SK-N-SH (cell line): ENCODE data around the gene TNFRSF21. TPM values are rescaled to one million over a fixed set of nuclear protein-coding genes. Genes with fewer than 3 reads are reported as not detected.

Source experiments
- CTCF ChIA-PET: fragments of 300-600, 350-600 bp; formaldehyde crosslinking; extraction: SDS; loops from one replicate; lab custom pipeline; 2021; lab: Yijun Ruan, JAX
- POLR2A ChIA-PET: fragments of 350-600 bp; sonication (Branson Sonifier 250); formaldehyde crosslinking; extraction: SDS; loops from one replicate; lab custom pipeline; 2020; ENCODE audit warnings: antibody characterized with exemption, inconsistent platforms; lab: Yijun Ruan, JAX
- DNase-seq: peaks from one replicate; pipeline ENCODE4 v3.0.0; 2012
- H2AFZ ChIP-seq: fragments of 200-600 bp; sonication (generic); 2 replicates; pipeline ENCODE4 v1.8.1; 2016; ENCODE audit warnings: antibody characterized with exemption, mild to moderate bottlenecking, low read depth
- H3F3A ChIP-seq: fragments of 200-600 bp; sonication (generic); replicated peaks from 2 replicates; pipeline ENCODE3; 2016; ENCODE audit warnings: antibody characterized with exemption, mild to moderate bottlenecking; ENCODE audit not compliant: insufficient read depth
- H3K27ac ChIP-seq, 2 experiments: fragments of 200-500 bp in 1 of 2; fragments of 200-600 bp in 1 of 2; sonication (Bioruptor generic) in 1 of 2; sonication (generic), shearing (Covaris generic) in 1 of 2; 2 replicates each; pipeline versions ENCODE4 v1.5.1 to v1.6.1; 2014 to 2016; ENCODE audit warnings: low read depth in 2 of 2, inconsistent platforms in 1 of 2, low read length in 1 of 2, mild to moderate bottlenecking in 1 of 2, mixed read lengths in 1 of 2
- H3K27me3 ChIP-seq: fragments of 200-600 bp; sonication (generic), shearing (Covaris generic); 2 replicates; pipeline ENCODE4 v1.6.1; 2016; ENCODE audit warnings: mixed run types; ENCODE audit not compliant: insufficient read depth
- H3K36me3 ChIP-seq, 2 experiments: fragments of 200-500 bp in 1 of 2; fragments of 200-600 bp in 1 of 2; sonication (Bioruptor generic) in 1 of 2; sonication (generic) in 1 of 2; replicated peaks in 1 of 2; 2 replicates each; pipeline versions ENCODE3 to v1.5.1; 2014 to 2016; ENCODE audit warnings: low read length in 1 of 2, mild to moderate bottlenecking in 1 of 2; ENCODE audit not compliant: insufficient read depth in 2 of 2, control insufficient read depth in 1 of 2
- H3K4me1 ChIP-seq, 2 experiments: fragments of 200-500 bp in 1 of 2; fragments of 200-600 bp in 1 of 2; sonication (Bioruptor generic) in 1 of 2; sonication (generic), shearing (Covaris generic) in 1 of 2; 2 replicates each; pipeline versions ENCODE4 v1.5.1 to v1.6.1; 2014 to 2016; ENCODE audit warnings: low read depth in 1 of 2, low read length in 1 of 2, mixed run types in 1 of 2; ENCODE audit not compliant: insufficient read depth in 2 of 2, control insufficient read depth in 1 of 2
- H3K4me2 ChIP-seq: fragments of 200-600 bp; sonication (generic), shearing (Covaris generic); 2 replicates; pipeline ENCODE4 v1.6.1; 2017; ENCODE audit warnings: mixed run types
- H3K4me3 ChIP-seq, 2 experiments: fragments of 200-500 bp in 1 of 2; fragments of 200-600 bp in 1 of 2; sonication (Bioruptor generic) in 1 of 2; sonication (generic), shearing (Covaris generic) in 1 of 2; 2 replicates each; pipeline versions ENCODE4 v1.5.1 to v1.8.1; 2014 to 2016; ENCODE audit warnings: low read depth in 2 of 2, inconsistent platforms in 1 of 2, low read length in 1 of 2, mild to moderate bottlenecking in 1 of 2, mixed read lengths in 1 of 2, moderate library complexity in 1 of 2
- H3K79me2 ChIP-seq: fragments of 200-600 bp; sonication (generic); 2 replicates; pipeline ENCODE4 v1.8.1; 2017; ENCODE audit warnings: mild to moderate bottlenecking; ENCODE audit not compliant: insufficient read depth
- H3K9ac ChIP-seq: fragments of 200-600 bp; sonication (generic); 2 replicates; pipeline ENCODE4 v1.6.1; 2017; ENCODE audit warnings: mixed run types
- H3K9me2 ChIP-seq: fragments of 200-600 bp; sonication (generic); 2 replicates; pipeline ENCODE4 v1.6.1; 2017; ENCODE audit warnings: mixed run types
- H3K9me3 ChIP-seq: fragments of 200-600 bp; sonication (generic); 2 replicates; pipeline ENCODE4 v1.6.1; 2017; ENCODE audit warnings: mixed run types, mild to moderate bottlenecking, moderate library complexity
- H4K20me1 ChIP-seq: fragments of 200-600 bp; sonication (generic); 2 replicates; pipeline ENCODE4 v1.6.1; 2017; ENCODE audit warnings: mild to moderate bottlenecking, mixed run types; ENCODE audit not compliant: insufficient read depth
- ELF1 ChIP-seq: IDR thresholded peaks from 2 replicates; pipeline ENCODE4 v1.4.0; 2012
- FOSL2 ChIP-seq: IDR thresholded peaks from 2 replicates; pipeline ENCODE4 v1.4.0; 2012; ENCODE audit warnings: low read depth, mild to moderate bottlenecking, moderate library complexity, borderline replicate concordance
- FOXJ3 ChIP-seq: sonication (generic); formaldehyde crosslinking; IDR thresholded peaks from 2 replicates; pipeline ENCODE4 v1.5.1; 2020; ENCODE audit warnings: mild to moderate bottlenecking, missing genetic modification reagents
- FOXM1 ChIP-seq: IDR thresholded peaks from 2 replicates; pipeline ENCODE4 v1.4.0; 2012; ENCODE audit warnings: low read depth, mild to moderate bottlenecking
- GATA2 ChIP-seq: sonication (generic); formaldehyde crosslinking; IDR thresholded peaks from 2 replicates; pipeline ENCODE4 v1.5.0; 2020; ENCODE audit warnings: mild to moderate bottlenecking, missing genetic modification reagents
- JUND ChIP-seq: IDR thresholded peaks from 2 replicates; pipeline ENCODE4 v1.4.0; 2012
- POLR2AphosphoS5 ChIP-seq: IDR thresholded peaks from 2 replicates; pipeline ENCODE4 v1.6.1; 2012; ENCODE audit warnings: low read depth, low read length
- RAD21 ChIP-seq: IDR thresholded peaks from 2 replicates; pipeline ENCODE4 v1.6.1; 2012; ENCODE audit warnings: mild to moderate bottlenecking, low read length
- RCOR1 ChIP-seq: fragments of 150-350 bp; IDR thresholded peaks from 2 replicates; pipeline ENCODE4 v1.6.1; 2017; ENCODE audit warnings: antibody characterized with exemption, low read length
- SIN3A ChIP-seq: IDR thresholded peaks from 2 replicates; pipeline ENCODE4 v1.6.1; 2012; ENCODE audit warnings: low read depth, mild to moderate bottlenecking, low read length, moderate library complexity, borderline replicate concordance
- SMC3 ChIP-seq: IDR thresholded peaks from 2 replicates; pipeline ENCODE4 v1.6.1; 2012; ENCODE audit warnings: low read depth, low read length, improper control_type of control experiment
- TEAD4 ChIP-seq: IDR thresholded peaks from 2 replicates; pipeline ENCODE4 v1.4.0; 2012; ENCODE audit warnings: mild to moderate bottlenecking, borderline replicate concordance; ENCODE audit not compliant: insufficient read depth
- WGBS: methylation state at CpG from one replicate; pipeline ENCODE4 v1.1.6; 2017; ENCODE audit warnings: low lambda C conversion rate; 5-methylcytosine and 5-hydroxymethylcytosine counted together
- polyA plus RNA-seq, 3 experiments: library from polyadenylated mRNA; depleted of rRNA; stranded (reverse); fragments of >200 nt; gene quantifications; 2 replicates each; pipeline ENCODE4 v1.2.3, GENCODE V29; 2012
- TF ChIP-seq, protein P1 (sequence below): fragments of 200-600 bp; sonication (generic); IDR thresholded peaks from 2 replicates; pipeline ENCODE4 v1.6.1; 2017; ENCODE audit warnings: antibody characterized with exemption, mild to moderate bottlenecking, moderate library complexity

TNFRSF21 gene
- polyA plus RNA-seq, 1 of the 3 experiments (the other 2 are of a cell fraction): 9.2 TPM

DNA sequence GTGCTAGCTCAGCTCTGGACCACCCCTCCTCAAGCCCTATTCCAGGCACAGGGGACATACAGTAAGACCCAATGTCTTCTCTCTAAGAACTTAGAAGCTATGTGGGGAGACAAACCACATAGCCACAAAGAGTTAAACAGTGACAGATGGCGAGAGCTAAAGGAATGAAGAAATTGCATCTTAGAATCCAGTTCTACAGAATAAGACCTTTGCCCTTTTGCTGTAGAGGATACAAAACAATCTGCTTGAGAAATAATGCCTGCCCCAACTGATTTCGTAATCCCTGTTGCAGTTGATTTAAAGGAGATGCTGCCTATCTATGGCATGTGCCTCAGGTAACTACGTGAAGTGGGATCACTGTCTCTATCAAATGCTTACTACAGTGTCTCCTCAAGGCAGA is 31.2 kb downstream of the TNFRSF21 start:
- Histone ChIP-seq H3K9ac (no peak overlapping the region), H3K36me3 (no peaks in the 10 kb centered on the region), H3K9me2 (no peaks in the 10 kb centered on the region), H3K4me2 (no peak overlapping the region), H2AFZ (no peak overlapping the region), H3K27ac (no peak overlapping the region), H3K9me3 (no peaks in the 10 kb centered on the region), H3K79me2 (no peaks in the 10 kb centered on the region), H3K27me3 (no peaks in the 10 kb centered on the region), H3K4me3 (no peak overlapping the region), H3F3A (no peaks in the 10 kb centered on the region), H3K4me1 (no peaks in the 10 kb centered on the region), H4K20me1 (no peaks in the 10 kb centered on the region)
- 82% methylated on average over 3 of the region's 3 CpGs for whole genome bisulfite sequencing
- DNase-seq: no peak
- no peak for TF ChIP-seq FOXM1
- no peak for TF ChIP-seq SIN3A
- TF ChIP-seq ELF1: no peak
- TF ChIP-seq SMC3: no peak
- TF ChIP-seq FOSL2: no peak
- no peak for TF ChIP-seq FOXJ3 (CRISPR knock-in tag)
- TF ChIP-seq RAD21: no peak
- TF ChIP-seq RCOR1: no peak
- no peak for TF ChIP-seq JUND
- ChIA-PET POLR2A (no interaction called here), CTCF (interaction anchor here (1.2 to 1.3 kb wide), 2 partner anchors 135 to 177 kb away, joined by 3 to 4 read pairs; no protein-coding TSS in a partner anchor)

DNA sequence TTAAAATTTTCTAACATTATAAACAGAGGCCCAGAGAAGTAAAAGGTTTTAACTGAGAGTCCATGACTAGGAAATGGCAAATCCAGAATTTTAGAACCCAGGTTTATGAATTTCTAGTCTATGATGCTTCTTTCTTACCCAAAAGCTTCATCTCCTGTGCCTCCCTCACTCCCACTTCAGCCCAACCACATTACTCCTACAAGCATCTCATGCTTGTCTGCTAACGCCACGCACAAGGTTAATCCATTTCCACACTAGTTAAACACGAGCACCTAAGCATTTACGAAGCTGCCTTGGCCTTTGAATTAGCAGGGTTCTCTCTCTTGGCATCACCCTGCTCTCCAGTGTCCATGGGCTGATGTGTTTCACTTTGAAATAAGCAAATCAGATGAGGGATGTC is 32.0 kb downstream of the TNFRSF21 start:
- H4K20me1 ChIP-seq: no peaks in the 10 kb centered on the region
- H3K36me3 ChIP-seq: no peaks in the 10 kb centered on the region
- no peak overlapping the region for H3K4me2 ChIP-seq
- no peaks in the 10 kb centered on the region for H3K4me1 ChIP-seq
- TF ChIP-seq POLR2AphosphoS5 (no peak), FOSL2 (no peak), GATA2 (CRISPR knock-in tag) (no peak), TEAD4 (no peak)
- TF ChIP-seq, protein P1, sequence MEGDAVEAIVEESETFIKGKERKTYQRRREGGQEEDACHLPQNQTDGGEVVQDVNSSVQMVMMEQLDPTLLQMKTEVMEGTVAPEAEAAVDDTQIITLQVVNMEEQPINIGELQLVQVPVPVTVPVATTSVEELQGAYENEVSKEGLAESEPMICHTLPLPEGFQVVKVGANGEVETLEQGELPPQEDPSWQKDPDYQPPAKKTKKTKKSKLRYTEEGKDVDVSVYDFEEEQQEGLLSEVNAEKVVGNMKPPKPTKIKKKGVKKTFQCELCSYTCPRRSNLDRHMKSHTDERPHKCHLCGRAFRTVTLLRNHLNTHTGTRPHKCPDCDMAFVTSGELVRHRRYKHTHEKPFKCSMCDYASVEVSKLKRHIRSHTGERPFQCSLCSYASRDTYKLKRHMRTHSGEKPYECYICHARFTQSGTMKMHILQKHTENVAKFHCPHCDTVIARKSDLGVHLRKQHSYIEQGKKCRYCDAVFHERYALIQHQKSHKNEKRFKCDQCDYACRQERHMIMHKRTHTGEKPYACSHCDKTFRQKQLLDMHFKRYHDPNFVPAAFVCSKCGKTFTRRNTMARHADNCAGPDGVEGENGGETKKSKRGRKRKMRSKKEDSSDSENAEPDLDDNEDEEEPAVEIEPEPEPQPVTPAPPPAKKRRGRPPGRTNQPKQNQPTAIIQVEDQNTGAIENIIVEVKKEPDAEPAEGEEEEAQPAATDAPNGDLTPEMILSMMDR: no peak
- H3K27me3 ChIP-seq: no peaks in the 10 kb centered on the region
- POLR2A ChIA-PET: no interaction called here
- WGBS: 93% methylated on average over 4 of the region's 4 CpGs
- no peak overlapping the region for H3K4me3 ChIP-seq
- no peaks in the 10 kb centered on the region for H3K9me3 ChIP-seq
- no peak overlapping the region for H2AFZ ChIP-seq
- H3K79me2 ChIP-seq: no peaks in the 10 kb centered on the region
- CTCF ChIA-PET: interaction anchor here (1.2 to 1.4 kb wide), 3 partner anchors 136 to 180 kb away, joined by 3 to 4 read pairs (median 4); no protein-coding TSS in a partner anchor
- DNase-seq: no peak
- H3F3A ChIP-seq: no peaks in the 10 kb centered on the region
- no peak overlapping the region for H3K27ac ChIP-seq
- H3K9me2 ChIP-seq: no peaks in the 10 kb centered on the region
- H3K9ac ChIP-seq: no peak overlapping the region
